CD4-positive, alpha-beta T cell treated with Interleukin-4 for 1 hour (primary cell): ENCODE results near the gene CD47.

Experiments
- DNase-seq, 2 donors: peaks; one replicate each; pipeline ENCODE4 v3.0.0-alpha.2; 2020 to 2022

CD47 gene

DNA sequence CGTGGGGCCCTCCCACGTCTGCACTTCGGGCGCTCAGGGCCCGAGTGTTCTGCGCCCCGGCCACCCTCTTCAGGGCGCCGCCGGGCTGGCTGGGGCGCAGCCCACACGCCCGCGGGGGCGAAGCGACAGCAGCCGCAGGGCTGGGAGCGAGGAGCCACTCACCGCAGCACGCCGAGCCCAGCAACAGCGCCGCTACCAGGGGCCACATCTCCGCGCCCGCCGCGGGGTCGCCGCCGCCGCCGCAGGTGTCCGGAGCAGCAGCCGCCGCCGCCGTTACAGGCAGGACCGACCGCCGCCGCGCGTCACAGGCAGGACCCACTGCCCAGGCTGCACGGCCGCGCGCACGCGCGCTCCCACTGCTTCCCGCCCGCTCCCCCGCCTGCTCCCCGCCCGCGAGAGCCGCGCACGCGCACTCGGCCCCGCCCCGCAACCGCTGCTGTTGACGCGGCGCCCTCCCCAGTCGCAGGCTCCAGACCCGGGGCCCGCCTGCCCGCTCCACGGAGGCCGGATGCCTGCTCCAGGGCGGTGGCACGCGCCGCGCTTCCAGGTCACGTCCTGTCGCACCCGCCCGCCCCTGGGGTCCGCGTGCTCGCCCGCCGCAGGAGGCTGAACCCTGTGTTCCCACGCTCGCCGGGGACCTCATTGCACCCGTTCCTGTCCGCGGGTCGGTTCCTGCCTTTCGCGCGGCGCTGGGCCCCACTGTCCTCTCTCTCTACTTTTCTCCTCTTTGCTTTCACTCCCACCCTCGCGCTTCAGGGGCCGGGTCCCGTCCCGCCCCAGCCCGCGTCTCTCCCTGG, at the start of gene CD47:
CD47 (minus strand) TSS at position 331 of the 797 bp plus-strand sequence; CDS start at position 208, 123 bp downstream.
- DNase-seq: peak; percentile 96

GRCh38 chr3:108137460-108137814, 46.6 kb upstream of the CD47 start:
- DNase-seq: no peak

DNA sequence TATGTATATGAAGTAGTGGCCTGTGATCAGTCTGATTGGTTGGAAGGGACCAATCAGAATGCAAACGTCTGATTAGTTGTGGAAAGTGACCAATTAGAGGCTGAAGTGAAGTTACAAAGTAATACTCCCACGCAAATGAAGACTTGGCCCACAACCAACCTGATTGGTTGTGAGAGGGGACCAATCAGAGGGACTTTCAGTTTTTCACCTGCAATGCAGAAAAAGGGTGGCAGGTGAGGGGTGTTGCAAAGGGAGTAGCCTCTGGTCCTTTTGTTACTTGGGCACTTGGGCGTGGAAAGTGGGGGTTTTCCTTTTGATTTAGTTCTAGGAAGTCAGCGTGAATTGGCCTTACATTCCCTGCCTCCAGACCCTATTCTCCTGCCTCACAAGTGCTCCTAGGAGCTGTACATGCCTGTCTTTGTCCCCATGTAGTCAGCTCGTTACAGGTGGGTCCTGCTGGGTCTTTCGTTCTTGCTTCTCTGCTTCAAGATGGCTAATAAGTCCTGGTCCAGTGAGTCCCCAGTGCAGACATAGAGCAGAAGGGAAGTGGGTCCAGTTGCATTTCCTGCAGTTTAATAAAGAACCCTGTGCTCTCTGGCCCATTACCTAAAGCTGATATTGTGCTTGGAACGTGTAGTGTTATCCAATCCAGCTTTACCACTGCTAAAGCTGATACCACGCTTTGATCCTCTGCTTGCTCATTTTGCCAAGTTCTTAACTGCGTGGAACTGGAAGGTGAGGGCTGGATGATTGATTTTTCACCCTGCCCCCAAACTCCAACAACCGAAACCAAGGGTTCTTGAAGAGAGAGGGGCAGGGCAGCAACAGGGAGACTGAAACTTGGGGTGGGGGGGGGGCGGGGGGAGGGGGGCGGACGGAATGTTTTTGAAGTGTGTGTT, 46.0 kb upstream of the CD47 start:
- DNase-seq: peak in 1 of 2 donors; percentile 26

- no peak for DNase-seq
Measured at GRCh38 chr3:108134555-108134880, 43.7 kb upstream of the CD47 start.

DNA sequence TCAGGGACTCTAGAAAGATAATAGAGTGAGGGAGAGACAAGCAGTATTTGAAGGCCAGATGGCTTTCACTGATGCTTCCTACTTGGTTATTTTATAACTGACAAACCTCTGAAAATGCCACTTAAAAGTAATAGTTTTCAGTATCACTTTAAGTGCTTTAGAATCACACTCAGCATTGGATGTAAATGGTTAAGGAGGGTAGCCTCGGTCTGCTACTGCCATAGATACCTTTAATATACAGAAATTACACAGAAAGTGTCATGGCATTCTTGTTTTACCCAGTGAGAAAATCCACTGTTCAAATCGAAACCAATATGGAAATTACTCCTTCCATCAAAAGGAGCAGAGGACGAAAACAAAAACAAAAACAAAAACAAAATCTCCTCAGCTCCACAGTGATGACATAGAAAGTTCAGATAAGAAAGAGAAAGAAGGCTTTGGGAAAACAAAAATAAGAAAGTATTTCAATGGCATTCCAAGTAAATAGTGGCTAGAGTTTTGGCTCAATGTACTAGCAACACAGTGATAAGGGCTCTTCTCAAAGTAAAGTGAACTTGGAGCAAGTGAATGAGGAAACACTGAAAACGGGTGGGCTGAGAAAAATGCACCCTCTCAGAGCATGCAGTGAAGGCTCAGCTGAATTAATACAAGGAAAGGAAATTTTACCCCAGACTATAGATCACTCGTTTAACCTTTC, 43.2 kb upstream of the CD47 start:
- DNase-seq: peak in 1 of 2 donors; percentile 34

DNA sequence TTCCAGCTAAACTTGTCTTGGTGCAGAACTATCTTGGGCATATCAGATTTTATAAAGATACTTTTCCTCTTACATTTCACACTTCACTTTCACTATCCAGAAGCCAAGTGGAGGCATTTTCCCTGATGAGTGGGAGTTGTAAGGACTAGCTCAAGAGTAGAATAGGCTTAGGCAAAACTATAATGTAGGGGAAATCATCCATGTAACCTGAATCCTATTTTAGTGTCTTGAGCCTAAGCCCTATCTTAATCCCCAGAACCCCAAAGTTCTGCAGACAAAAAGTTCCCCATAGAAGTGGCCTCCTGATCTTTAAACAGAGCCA, 42.2 kb upstream of the CD47 start:
- DNase-seq: no peak

DNA sequence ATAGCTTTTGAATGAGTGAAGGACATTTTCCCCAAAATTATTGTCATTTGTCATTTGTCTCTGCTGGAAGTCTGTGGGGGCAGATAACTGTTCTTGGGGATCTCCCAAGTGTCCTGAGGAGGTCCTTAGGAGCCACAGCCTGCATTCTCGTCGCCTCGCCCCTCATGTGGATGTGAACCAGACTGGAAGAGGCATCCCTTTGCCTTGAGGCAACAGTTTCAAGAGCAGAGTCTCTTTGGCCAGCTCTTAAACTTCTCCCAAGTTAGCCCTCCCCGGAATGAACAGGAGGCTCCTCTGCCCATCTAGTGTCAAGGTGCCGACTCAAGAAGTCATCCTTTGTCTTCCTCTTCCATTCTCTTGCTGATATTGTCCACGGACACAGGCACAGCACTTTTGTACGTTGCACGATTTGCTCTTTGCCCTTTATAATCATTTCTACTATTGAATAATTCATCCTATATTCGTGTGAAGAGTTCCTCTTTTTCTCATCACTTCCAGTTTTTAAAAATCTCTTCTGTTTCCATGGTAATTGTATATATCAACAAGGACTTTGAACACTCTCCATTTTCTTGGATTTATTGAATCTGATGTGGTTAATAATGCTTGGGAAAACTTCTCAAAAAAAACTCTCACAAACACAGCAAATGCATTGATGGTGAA, 40.8 kb upstream of the CD47 start:
- peak in 1 of 2 donors; percentile 24 for DNase-seq

- no peak for DNase-seq
Measured at GRCh38 chr3:108130701-108131474, 40.1 kb upstream of the CD47 start.

DNA sequence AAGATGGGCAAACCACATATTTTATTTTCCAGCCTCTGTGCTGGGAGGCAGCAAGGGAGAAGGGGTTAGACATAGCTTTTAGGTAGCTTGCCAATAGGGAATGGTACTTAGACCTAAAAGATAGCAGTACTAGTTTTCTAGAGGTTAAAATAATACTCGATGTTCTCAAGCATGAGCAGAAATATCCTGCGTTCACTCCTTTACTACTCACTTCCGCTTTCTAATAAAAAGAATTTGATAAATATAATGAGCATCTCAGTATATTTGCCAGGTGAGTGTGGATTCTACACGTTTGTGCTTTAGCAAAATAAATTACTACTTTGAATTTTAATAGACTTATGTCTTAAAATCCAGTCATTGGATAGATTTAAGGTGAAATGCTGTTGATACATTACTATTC, 39.4 kb upstream of the CD47 start:
- DNase-seq: no peak

DNA sequence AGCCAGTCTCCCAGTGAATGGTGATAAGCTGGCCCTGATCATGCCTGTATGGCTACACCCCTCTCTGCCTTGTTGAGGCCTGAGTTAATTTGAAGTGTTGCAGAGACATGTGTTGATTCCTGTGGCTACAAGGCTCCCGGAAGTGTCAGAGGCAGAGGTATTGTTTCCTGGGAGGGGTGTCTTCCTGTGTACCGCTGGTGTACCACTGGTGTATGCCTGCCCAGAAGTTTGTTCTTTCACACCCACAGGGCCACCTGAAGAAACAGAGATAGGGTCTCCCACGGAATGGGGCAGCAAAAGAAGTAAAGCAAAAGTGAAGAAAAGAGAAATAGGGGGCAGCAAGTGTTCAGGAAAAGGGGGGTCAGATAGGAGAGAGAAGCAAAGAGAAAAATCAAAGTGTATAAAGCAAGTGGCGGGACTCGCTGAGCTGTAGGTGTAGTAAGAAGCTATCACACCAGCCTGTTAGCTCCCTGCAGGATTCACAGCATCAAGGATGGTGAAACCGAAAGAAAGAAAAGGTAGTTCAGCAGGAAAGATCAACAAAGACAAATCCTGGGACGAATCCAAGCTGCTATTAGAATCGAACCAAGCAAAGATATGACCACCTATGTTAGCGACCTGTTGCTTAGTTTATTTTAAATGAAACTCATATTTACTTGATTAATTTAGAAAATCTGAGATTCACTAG, 36.6 kb upstream of the CD47 start:
- DNase-seq: peak; percentile 78 to 85

DNA sequence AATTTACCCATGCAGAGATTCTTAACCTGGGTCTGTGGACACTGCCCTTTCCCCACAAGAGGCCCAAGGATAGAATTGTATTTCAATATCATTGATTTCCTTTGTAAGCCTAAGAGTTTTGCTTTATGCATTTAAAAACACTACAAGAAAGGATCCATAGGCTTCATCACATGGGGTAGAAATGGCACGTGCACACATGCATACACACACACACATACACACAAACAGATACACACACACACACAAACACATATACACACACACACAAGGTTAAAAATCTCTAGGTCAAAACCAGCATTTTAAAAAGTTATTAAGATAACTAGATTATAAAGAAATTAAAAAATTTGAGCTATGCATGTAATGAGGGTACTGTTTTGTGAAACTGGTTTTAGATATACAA, 35.5 kb upstream of the CD47 start:
- DNase-seq: no peak

DNA sequence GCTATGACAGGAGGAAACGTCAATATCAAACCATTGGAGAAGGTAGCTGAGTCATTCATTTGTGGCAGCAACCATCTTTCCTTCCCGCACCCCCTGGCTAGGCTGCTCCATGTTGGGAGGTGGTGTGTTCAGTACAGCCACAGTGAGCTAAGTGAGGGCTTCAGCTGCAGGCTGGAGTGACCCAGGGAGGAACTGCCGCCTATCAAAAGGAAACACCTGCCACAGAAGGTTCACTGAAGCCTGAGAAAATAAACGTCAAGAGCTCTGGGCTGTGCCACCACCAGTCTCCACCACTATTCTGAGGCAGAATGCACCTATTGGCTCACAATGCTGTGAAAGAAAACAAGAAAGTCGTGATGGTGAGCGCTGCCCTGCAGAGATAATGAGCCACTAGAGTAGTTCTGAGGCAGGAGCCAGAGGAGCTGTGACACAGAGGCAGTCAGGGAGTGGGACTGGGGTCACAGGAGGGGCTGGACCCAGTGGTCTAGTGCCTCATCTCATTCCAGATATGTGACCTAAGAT, 34.8 kb upstream of the CD47 start:
- DNase-seq: peak; percentile 81 to 89

DNA sequence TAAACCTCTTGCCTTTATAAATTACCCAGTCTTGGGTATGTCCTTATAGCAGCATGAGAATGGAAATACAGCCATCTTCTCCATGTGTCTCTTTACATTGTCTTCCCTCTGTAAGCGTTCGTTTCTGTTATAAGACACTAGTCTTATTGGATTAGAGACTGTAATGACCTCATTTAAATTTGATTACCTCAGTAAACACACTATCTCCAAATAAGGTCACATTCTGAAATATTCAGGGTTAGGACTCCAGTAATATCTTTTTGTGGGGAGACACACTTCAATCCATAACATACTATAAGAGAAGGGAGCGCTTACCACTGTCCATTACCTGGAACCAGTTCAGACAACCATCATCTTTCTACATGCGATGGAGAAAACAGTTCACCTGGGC, 34.3 kb upstream of the CD47 start:
- DNase-seq: no peak

GRCh38 chr3:108124337-108125152, 33.7 kb upstream of the CD47 start:
- peak; percentile 87 to 91 for DNase-seq

DNA sequence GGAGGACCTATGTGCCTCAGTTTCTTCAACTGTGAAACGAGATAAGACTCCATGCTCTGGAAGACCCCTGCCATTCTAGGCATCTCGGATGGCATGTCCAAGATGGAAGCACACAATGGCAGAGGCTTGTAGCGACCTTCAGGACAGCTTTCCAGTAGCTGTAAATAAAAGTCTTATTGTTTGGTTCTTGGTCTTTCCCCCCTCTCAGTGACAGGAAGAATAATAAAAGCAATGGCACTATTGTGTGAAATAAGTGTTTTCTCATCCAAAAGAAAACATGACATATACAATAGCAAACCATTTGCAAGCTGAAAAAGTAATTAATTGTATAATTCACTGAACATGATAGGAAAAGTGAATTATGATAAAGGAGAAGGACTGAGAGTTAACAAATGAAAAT, 32.5 kb upstream of the CD47 start:
- DNase-seq: no peak

DNA sequence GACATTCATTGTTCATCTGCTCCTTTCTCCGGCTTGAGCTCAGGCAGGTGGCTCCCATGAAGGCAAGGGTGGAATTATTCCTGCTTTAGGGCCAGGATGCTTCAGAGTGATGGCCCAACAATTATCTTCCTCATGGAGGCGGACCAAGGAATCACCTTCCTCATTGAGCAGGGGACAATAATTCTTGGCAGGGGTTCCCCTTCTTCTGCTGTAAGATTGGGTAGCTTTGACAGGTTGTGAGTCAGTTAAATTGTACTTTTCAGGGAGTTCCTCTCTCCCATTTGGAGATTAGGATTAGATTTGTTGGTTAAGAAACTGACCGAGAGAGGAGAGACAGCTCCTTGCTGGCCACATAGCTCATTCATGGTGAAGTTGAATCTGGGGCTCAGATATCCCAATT, 31.4 kb upstream of the CD47 start:
- no peak for DNase-seq

DNA sequence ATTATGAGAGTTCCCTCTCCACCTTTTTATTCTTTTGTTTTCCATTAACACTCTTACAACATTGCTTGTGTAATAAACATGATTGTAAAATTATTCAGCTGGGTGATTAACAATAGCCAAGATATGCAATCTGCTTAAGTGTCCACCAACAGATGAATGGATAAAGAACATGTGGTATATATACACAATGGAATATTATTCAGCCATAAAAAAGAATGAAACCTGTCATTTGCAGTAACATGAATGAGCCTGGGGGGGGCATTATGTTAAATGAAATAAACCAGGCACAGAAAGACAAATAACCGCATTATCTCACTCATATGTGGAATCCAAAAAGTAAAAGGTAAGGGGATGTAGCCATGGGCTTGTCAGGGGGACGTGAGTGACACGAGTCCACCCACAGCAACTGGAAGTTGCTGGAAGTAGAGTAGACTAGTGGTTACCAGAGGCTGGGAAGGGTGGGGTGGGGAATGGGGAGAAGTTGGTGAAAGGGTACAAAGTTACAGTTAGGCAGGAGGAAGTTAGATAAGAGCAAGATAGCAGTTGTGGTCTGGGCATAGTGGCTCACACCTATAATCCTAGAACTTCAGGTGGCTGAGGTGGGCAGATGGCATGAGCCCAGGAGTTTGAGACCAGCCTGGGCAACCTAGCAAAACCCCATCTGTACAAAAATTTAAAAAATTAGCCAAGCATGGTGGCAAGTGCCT, 28.7 kb upstream of the CD47 start:
- no peak for DNase-seq

DNA sequence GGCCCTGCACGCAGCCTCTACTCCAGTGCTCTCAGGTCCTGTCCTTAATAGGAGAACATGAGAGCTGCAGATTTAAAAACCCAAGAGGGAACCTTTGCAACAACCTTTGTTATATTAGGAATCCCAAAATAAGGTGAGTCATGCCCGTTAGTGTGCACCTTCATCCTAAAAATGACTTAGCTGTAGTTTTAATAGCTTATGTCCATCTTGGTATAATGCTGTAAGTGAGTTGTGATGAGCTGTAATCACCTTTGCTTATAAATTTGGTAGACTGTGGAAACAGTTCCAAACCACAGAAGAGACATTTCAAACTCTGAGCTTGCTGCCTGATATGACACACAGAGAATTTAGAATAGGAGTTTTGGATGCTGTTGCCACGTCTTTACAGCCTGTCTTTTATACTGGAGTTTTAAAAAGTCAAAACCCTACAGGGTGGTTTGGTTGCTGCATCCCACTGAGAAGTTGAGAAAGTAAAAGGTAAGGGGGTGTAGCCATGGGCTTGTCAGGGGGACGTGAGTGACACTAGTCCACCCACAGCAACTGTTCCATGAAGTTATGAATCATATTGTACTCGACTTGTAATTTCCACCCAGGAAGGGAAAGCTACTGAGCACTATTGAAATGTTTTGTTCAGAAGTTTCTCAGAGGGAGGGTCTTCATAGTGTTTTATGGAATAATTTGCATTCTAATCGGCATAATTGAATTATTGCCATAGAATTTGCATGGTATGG, 27.4 kb upstream of the CD47 start:
- DNase-seq: no peak

GRCh38 chr3:108117241-108117775, 26.5 kb upstream of the CD47 start:
- no peak for DNase-seq
